Measurements from ENCODE around the gene NUP35.

GRCh38 chr2:183204397-183204796 lies 80.2 kb downstream of the NUP35 start:
- TF ChIP-seq EZH2 (IDR thresholded peaks at IDR 0.05; ENCODE audit: borderline replicate concordance, low read length): no peak
- TF ChIP-seq, protein P1, sequence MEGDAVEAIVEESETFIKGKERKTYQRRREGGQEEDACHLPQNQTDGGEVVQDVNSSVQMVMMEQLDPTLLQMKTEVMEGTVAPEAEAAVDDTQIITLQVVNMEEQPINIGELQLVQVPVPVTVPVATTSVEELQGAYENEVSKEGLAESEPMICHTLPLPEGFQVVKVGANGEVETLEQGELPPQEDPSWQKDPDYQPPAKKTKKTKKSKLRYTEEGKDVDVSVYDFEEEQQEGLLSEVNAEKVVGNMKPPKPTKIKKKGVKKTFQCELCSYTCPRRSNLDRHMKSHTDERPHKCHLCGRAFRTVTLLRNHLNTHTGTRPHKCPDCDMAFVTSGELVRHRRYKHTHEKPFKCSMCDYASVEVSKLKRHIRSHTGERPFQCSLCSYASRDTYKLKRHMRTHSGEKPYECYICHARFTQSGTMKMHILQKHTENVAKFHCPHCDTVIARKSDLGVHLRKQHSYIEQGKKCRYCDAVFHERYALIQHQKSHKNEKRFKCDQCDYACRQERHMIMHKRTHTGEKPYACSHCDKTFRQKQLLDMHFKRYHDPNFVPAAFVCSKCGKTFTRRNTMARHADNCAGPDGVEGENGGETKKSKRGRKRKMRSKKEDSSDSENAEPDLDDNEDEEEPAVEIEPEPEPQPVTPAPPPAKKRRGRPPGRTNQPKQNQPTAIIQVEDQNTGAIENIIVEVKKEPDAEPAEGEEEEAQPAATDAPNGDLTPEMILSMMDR (IDR thresholded peaks at IDR 0.05; ENCODE audit: low read length): no peak
